GM06990 (cell line): ENCODE data around the gene UPK2.

ENCODE experiments used
- DNase-seq: peaks from one replicate; pipeline ENCODE4 v3.0.0-alpha.2; 2011; ENCODE audit not compliant: insufficient read length; ENCODE audit errors: extremely low read depth
- H3K27me3 ChIP-seq: replicated peaks from 2 replicates; pipeline ENCODE4 v1.6.0; 2011; ENCODE audit warnings: low read length; ENCODE audit not compliant: control insufficient read depth, insufficient read depth
- H3K36me3 ChIP-seq: 2 replicates; pipeline ENCODE4 v1.5.1; 2011; ENCODE audit warnings: low read length; ENCODE audit not compliant: control insufficient read depth, insufficient read depth
- H3K4me3 ChIP-seq: replicated peaks from 2 replicates; pipeline ENCODE4 v1.5.1; 2011; ENCODE audit warnings: low read depth, mild to moderate bottlenecking, control low read depth, low read length
- TF ChIP-seq, protein P1 (sequence below): IDR thresholded peaks from 2 replicates; pipeline ENCODE4 v1.5.1; 2011; ENCODE audit warnings: low read length, control low read depth, mild to moderate bottlenecking, inconsistent platforms; ENCODE audit not compliant: insufficient read depth, poor library complexity, severe bottlenecking

The UPK2 gene

DNA sequence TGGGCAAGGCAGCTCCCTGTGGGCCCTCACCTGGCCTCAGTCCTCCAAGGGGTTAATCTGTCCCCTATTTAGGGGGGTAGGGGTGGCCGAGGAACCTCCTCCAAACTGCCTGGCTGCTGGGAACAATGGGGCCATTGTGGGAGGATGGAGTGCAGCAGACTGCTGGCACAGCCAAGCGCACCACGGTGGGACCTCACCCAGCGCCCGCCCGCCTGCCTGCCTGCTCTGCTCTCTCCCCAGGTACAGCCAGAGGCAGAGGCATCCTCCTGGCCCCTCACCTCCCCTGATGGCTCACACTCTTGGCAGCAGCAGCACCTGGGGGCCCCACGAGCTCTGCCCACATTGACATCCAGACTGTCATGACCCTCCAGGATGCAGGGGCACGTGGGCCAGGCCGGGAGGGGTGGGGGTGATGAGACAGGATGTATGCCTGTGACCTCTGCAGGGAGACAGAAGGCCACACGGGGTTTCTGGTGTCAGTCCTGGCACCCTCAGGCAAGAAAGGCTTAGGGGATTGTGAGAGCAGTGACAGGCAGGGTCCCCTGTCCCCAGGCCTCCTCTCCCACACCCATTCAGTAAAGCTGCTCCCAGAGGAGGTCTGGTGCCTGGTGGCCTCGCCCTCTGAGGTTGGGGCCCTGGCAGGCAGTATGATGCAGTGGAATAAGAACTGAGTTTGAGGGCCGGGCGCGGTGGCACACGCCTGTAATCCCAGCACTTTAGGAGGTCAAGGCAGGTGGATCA, 41.8 kb upstream of the UPK2 start:
- Histone ChIP-seq H3K27me3 (no peaks in the 10 kb centered on the region), H3K4me3 (no peak overlapping the region), H3K36me3 (peaks cover 2% of the 10 kb centered on the region; the same call in 1 of the 2 replicates)
- TF ChIP-seq, protein P1, sequence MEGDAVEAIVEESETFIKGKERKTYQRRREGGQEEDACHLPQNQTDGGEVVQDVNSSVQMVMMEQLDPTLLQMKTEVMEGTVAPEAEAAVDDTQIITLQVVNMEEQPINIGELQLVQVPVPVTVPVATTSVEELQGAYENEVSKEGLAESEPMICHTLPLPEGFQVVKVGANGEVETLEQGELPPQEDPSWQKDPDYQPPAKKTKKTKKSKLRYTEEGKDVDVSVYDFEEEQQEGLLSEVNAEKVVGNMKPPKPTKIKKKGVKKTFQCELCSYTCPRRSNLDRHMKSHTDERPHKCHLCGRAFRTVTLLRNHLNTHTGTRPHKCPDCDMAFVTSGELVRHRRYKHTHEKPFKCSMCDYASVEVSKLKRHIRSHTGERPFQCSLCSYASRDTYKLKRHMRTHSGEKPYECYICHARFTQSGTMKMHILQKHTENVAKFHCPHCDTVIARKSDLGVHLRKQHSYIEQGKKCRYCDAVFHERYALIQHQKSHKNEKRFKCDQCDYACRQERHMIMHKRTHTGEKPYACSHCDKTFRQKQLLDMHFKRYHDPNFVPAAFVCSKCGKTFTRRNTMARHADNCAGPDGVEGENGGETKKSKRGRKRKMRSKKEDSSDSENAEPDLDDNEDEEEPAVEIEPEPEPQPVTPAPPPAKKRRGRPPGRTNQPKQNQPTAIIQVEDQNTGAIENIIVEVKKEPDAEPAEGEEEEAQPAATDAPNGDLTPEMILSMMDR: no peak
- peak; percentile 55 for DNase-seq

DNA sequence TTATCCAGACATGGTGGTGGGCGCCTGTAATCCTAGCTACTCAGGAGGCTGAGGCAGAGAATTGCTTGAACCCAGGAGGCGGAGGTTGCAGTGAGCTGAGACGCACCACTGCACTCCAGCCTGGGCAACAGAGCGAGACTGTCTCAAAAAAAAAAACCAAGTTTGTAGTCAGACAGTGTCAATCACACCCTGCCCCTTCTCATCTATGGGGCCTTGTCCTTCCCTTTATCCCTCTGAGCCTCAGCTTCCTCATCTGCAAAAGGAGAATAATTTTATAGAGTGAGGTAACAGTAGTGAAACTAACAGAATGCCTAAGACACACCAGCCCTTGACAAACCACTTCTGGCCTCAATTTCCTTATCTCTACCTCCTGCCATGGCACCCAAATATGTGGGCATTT, 41.1 kb upstream of the UPK2 start:
- DNase-seq: no peak
- Histone ChIP-seq H3K36me3 (peaks cover 2% of the 10 kb centered on the region; the same call in 1 of the 2 replicates), H3K4me3 (no peak overlapping the region), H3K27me3 (no peaks in the 10 kb centered on the region)
- TF ChIP-seq, protein P1: no peak

DNA sequence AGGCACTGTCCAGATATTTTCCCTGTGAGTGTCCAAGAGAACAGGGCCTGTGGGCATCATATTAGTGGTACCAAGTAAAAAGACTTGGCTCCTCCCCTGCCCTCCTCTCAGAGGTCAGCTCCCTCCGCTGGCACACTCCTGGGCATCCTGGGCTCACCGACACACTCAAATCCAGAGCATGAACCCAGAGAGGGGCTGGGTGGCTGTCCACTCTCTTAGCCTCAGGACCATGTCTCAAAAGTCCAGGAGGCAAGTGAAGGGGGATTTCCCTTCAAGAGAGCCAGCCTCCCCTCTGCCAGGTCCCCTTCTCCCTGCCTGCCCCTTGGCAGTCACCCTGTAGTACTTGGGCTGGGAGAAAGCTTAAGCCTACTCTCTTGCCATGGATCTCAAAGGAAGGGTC, 40.7 kb upstream of the UPK2 start:
- no peaks in the 10 kb centered on the region for H3K27me3 ChIP-seq
- no peak for DNase-seq
- no peak overlapping the region for H3K4me3 ChIP-seq
- peaks cover 2% of the 10 kb centered on the region; the same call in 1 of the 2 replicates for H3K36me3 ChIP-seq
- TF ChIP-seq, protein P1: no peak

DNA sequence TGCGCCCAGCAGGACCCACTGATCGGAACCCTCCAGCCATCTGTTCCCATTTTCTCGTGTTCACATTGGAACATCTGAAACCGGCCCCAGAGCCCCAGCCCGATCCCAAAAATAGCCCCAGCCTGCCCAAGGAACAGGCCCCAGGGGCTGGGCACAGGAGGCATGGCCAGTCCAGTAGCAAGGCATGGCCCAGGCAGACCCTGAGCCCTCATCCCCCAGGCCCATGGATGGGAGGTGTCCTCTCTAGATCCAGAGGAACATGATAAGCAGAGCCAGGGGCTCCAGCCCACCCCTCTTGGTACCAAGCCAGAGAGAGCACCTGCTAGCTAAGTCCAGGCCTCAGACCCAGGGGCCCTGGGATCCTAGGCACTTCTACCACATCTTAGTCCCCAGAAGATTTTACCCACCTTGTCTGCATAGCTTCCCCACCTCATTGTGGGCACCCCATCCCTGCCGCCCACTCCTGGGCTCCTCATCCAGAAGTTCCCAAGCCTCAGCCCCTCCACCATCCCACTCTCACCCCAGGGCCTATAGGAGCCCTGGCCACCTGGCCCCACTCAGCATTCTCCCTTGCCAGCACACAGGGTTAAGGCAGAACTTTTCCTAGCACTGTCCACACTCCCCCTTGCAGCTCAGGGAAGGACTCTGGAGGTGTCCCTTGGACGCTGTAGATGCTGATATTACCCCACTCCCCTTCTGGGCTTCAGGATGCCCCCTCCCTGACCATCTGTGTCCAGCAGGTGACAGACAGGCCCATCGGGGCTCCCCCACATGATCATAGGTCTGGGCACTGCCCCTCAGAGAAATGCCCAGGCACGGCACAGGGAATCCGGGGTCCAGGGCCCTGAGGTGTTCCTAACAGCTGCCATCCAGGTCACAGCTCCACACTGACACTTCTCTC, 39.9 kb upstream of the UPK2 start:
- H3K36me3 ChIP-seq: peaks cover 2% of the 10 kb centered on the region; the same call in 1 of the 2 replicates
- TF ChIP-seq, protein P1: no peak
- no peak for DNase-seq
- H3K27me3 ChIP-seq: no peaks in the 10 kb centered on the region
- no peak overlapping the region for H3K4me3 ChIP-seq

DNA sequence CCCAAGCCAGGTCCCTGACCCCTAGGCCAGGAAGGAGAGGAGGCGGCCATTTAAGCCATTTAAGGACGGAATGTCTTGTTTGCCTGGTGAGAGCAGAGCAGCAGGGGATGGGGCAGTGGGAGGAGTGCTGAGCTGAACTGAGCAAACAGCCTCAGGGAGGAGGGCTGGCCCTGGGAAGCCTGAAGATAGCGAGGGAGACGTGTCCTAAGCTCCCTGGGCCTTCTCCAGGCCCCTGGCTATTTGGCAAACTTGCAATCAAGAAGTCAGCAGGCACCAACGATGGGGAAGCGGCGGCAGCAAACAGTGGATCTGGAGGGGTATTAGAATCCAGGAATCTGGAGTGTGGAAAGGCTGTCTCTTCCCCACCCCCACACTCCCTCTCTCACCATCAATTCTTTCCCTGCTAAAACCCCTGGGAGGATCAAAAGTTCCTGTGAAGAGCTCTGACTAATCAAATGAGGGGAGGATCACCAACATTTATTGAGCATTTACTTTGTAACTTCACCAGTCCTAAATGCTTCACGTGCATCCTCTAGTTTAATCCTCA, 39.2 kb upstream of the UPK2 start:
- DNase-seq: no peak

More for the DNA sequence above, 39.2 kb upstream of the UPK2 start:
- Histone ChIP-seq H3K36me3 (peaks cover 2% of the 10 kb centered on the region; the same call in 1 of the 2 replicates), H3K4me3 (no peak overlapping the region), H3K27me3 (no peaks in the 10 kb centered on the region)
- TF ChIP-seq, protein P1: no peak
